ENCODE results near the gene OPA1. TPM values are rescaled to one million over a fixed set of nuclear protein-coding genes. Genes with fewer than 3 reads are reported as not detected.

Gene OPA1
- total and polyA plus RNA-seq, 2 of the 4 experiments (the other 2 are of a cell fraction) = 17.8 to 73.7 TPM

DNA sequence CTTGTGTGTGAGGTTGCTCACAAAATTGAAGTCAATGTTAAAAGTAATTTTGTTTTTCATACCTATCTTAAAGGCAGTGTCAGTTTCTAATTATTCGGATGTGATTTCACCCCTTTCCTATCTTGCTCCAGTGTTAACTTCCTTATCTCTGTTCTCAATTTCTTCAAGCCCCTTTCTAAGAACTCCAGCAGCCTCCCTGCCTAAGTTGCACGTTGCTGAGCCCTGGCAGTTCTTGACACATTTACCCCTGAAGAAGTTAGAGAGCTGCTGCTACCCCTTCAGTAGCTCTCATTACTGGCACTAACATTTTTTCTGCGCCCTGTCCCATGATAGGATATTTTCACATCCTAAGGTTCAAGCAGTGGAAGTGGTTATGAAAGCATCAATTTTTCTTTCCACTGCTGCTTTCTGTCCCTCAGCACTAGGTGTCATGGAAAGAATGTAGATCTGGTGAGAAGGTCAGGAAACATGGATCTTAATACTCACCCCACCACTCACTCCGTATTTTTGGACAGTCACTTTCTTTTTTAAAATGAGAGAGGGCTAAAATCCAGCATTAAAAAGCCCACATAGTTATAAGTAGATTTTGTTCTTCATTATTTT, 62.9 kb downstream of the OPA1 start:
- H3K4ac ChIP-seq (ENCODE audit: low read depth, low read length) = no peak overlapping the region
- no peak overlapping the region for H4K91ac ChIP-seq (ENCODE audit: insufficient read depth, low read depth, low read length)
- H3K14ac ChIP-seq (replicated peaks; ENCODE audit: low read depth, low read length) = no peak overlapping the region
- peak; percentile 53 for ATAC-seq (ENCODE audit: low read depth)
- H3K4me3 ChIP-seq (ENCODE audit: insufficient read depth, low read depth, low read length) = no peak overlapping the region
- no peak overlapping the region for H3K23ac ChIP-seq (ENCODE audit: low read depth, low read length)
- CTCF ChIA-PET = interaction anchor here (1.7 kb wide), 1 partner anchor 10 kb away, joined by 5 read pairs; no protein-coding TSS in a partner anchor
- no peaks in the 10 kb centered on the region; a peak in 1 of 4 replicates for H3K79me1 ChIP-seq (ENCODE audit: low read depth in 1 of 2, low read length in 2 of 2)
- H2AK5ac ChIP-seq (ENCODE audit: low read depth, low read length) = no peak overlapping the region
- 40% methylated on average over 2 of the region's 4 CpGs; no CpG with 5 or more reads in 1 of the 2 experiments for WGBS, 2 experiments (ENCODE audit: extremely low coverage in 2 of 2, insufficient read length in 1 of 2)
- no TSS peak for BruUV-seq (replicated peaks)
- H3K9ac ChIP-seq (ENCODE audit: low read depth, low read length) = no peak overlapping the region
- peaks cover 12% of the 10 kb centered on the region for H3K36me3 ChIP-seq (ENCODE audit: control insufficient read depth, insufficient read depth, low read length)
- no peak overlapping the region for H3K18ac ChIP-seq (ENCODE audit: low read depth, low read length)
- no peak overlapping the region for H2BK15ac ChIP-seq (ENCODE audit: low read depth, low read length)
- intact Hi-C loops (cut with micrococcal nuclease) (no loop called here), in situ Hi-C loops (cut with MboI; ENCODE audit: low sequenced_read_pairs) (no loop called here), dilution Hi-C loops (cut with HindIII; ENCODE audit: low sequenced_read_pairs, unreplicated experiment) (no loop called here)
- TF ChIP-seq BHLHE40 (IDR thresholded peaks at IDR 0.05; ENCODE audit: low read depth, low read length) (no peak), SMC3 (IDR thresholded peaks at IDR 0.05; ENCODE audit: low read depth, low read length) (no peak), RAD21 (IDR thresholded peaks at IDR 0.05; ENCODE audit: low read length) (no peak), CHD1 (IDR thresholded peaks at IDR 0.05; ENCODE audit: low read depth, low read length) (no peak), CEBPB (IDR thresholded peaks at IDR 0.05; ENCODE audit: low read depth, low read length) (no peak), RCOR1 (IDR thresholded peaks at IDR 0.05; ENCODE audit: insufficient replicate concordance, low read length) (no peak), RFX5 (IDR thresholded peaks at IDR 0.05; ENCODE audit: low read depth, low read length) (no peak), MXI1 (IDR thresholded peaks at IDR 0.05; ENCODE audit: borderline replicate concordance, low read depth, low read length) (no peak), MAZ (IDR thresholded peaks at IDR 0.05; ENCODE audit: borderline replicate concordance, low read depth, low read length) (no peak), FOS (IDR thresholded peaks at IDR 0.05; ENCODE audit: low read depth, low read length) (no peak), POLR2A (IDR thresholded peaks at IDR 0.05; ENCODE audit: low read depth, low read length) (no peak), MAFK (IDR thresholded peaks at IDR 0.05; ENCODE audit: low read depth, low read length) (no peak), NFE2L2 (IDR thresholded peaks at IDR 0.05; ENCODE audit: low read depth, low read length) (no peak)
- TF ChIP-seq, protein P1, sequence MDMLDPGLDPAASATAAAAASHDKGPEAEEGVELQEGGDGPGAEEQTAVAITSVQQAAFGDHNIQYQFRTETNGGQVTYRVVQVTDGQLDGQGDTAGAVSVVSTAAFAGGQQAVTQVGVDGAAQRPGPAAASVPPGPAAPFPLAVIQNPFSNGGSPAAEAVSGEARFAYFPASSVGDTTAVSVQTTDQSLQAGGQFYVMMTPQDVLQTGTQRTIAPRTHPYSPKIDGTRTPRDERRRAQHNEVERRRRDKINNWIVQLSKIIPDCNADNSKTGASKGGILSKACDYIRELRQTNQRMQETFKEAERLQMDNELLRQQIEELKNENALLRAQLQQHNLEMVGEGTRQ (IDR thresholded peaks at IDR 0.05; ENCODE audit: low read depth, low read length) = no peak
- TF ChIP-seq, protein P2, sequence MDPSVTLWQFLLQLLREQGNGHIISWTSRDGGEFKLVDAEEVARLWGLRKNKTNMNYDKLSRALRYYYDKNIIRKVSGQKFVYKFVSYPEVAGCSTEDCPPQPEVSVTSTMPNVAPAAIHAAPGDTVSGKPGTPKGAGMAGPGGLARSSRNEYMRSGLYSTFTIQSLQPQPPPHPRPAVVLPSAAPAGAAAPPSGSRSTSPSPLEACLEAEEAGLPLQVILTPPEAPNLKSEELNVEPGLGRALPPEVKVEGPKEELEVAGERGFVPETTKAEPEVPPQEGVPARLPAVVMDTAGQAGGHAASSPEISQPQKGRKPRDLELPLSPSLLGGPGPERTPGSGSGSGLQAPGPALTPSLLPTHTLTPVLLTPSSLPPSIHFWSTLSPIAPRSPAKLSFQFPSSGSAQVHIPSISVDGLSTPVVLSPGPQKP (IDR thresholded peaks at IDR 0.05; ENCODE audit: borderline replicate concordance, low read depth, low read length) = no peak
- TF ChIP-seq, protein P3, sequence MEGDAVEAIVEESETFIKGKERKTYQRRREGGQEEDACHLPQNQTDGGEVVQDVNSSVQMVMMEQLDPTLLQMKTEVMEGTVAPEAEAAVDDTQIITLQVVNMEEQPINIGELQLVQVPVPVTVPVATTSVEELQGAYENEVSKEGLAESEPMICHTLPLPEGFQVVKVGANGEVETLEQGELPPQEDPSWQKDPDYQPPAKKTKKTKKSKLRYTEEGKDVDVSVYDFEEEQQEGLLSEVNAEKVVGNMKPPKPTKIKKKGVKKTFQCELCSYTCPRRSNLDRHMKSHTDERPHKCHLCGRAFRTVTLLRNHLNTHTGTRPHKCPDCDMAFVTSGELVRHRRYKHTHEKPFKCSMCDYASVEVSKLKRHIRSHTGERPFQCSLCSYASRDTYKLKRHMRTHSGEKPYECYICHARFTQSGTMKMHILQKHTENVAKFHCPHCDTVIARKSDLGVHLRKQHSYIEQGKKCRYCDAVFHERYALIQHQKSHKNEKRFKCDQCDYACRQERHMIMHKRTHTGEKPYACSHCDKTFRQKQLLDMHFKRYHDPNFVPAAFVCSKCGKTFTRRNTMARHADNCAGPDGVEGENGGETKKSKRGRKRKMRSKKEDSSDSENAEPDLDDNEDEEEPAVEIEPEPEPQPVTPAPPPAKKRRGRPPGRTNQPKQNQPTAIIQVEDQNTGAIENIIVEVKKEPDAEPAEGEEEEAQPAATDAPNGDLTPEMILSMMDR (conservative IDR thresholded peaks at IDR 0.05; ENCODE audit: low read depth, low read length) = no peak
- no peaks in the 10 kb centered on the region for H3K9me3 ChIP-seq (ENCODE audit: control insufficient read depth, insufficient read depth, low read length)
- H2BK20ac ChIP-seq (ENCODE audit: low read depth, low read length) = no peak overlapping the region
- H3K4me1 ChIP-seq (ENCODE audit: control insufficient read depth, insufficient read depth, low read length) = no peaks in the 10 kb centered on the region
- no peaks in the 10 kb centered on the region for H4K20me1 ChIP-seq (ENCODE audit: insufficient read depth, low read length)
- no peak overlapping the region for H2AK9ac ChIP-seq (replicated peaks; ENCODE audit: low read depth, low read length, poor library complexity)
- DNase-seq = no peak
- no peak overlapping the region for H4K5ac ChIP-seq (ENCODE audit: low read depth, low read length)
- no peak overlapping the region for H2BK120ac ChIP-seq (ENCODE audit: low read depth, low read length)
- POLR2A ChIA-PET (ENCODE audit: unreplicated experiment) = no interaction called here
- no peak overlapping the region for H3K4me2 ChIP-seq (ENCODE audit: low read depth, low read length)
- no peak overlapping the region for H3K27ac ChIP-seq (ENCODE audit: insufficient read depth, low read length)
- H3K9me1 ChIP-seq (ENCODE audit: insufficient read depth, low read length) = no peaks in the 10 kb centered on the region
- H3K56ac ChIP-seq (ENCODE audit: extremely low read depth, insufficient read depth, low read length) = no peak overlapping the region
- H3K27me3 ChIP-seq (ENCODE audit: control insufficient read depth, insufficient read depth, low read length) = no peaks in the 10 kb centered on the region
- H2BK5ac ChIP-seq (ENCODE audit: low read depth, low read length, poor library complexity, severe bottlenecking) = no peak overlapping the region
- H4K8ac ChIP-seq (ENCODE audit: low read depth in 2 of 2, low read length in 2 of 2) = no peak overlapping the region
- H2AFZ ChIP-seq (replicated peaks; ENCODE audit: low read length, poor library complexity) = no peak overlapping the region
